ENCODE results near the gene HAGH.
A peak's percentile ranks its signal among the peaks of the same experiment; 100 is the strongest.

Gene HAGH

GRCh38 chr16:1773703-1774447 is 52.8 kb downstream of the HAGH start:
- DNase-seq, result peak in 1 of 3 experiments; percentile 36

DNA sequence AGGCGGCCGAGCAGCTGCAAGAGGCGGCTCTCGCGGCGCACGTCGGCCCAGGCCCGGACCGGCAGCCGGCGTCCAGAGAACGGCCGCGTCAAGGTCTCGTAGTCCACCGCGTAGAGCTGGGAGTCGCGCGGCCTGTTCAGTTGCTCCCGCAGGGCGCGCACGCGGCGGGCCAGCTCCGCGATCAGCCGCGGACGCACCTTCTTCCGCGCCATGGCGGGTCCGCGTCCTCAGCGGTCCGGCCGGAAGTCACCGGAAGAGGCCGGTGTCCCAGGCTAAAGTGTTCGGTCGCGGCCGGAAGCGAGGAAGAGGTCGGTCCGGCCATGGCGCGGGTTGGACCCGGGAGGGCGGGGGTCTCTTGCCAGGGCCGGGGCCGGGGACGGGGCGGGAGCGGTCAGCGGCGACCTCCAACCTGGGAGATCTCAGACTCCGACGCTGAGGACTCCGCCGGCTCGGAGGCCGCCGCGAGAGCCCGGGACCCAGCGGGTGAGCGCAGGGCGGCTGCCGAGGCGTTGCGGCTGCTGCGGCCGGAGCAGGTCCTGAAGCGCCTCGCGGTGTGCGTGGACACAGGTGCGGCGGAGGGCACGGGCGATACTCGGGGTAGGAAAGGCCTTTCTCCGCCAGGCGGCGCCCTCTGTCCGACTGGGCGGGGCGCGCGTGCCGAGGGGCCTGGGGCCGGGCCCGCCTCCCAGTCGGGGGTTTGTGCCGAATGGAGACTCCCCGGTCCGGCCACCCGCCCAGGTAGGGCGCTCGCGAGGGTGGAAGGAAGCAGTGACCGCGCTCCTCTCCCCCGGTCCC is 53.5 kb downstream of the HAGH start, which contains the start of gene MRPS34:
TSS of gene MRPS34 (minus strand) at position 227 of the 795 bp plus-strand sequence. CDS start at position 212, 15 bp downstream.
- DNase-seq, result peak; percentile 90 to 96 (median 92)

DNA sequence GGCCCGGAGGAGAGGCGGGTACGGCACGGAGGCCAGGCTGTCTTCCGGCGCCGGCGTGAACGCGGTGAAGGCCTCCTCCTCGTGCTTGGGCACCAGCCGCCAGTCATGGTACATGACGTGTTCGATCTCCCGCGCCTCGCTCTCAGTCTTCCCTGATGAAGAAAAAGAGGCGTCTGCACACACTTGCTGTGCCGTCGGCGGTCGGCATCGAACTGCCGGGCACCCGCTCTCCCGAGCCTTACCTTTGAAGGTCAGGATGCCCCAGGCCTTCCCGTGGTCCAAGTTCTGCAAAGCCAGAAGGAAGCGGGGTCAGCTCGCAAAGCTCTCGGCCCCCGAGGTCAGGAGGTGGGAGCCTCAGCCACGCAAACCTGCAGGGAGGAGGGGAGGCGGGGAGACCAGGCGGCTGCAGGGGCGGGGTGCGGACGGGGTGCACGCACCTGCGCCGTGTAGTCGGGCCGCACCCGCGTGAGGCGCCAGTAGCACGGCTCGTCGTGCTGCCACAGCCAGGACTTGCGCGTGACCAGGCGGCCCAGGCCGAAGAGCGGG is 54.2 kb downstream of the HAGH start, which contains the start of gene EME2:
TSS of gene EME2 (plus strand) at position 449 of the 546 bp plus-strand sequence. CDS start 418 bp downstream, outside the sequence.
- DNase-seq, result peak in 2 of 3 experiments; percentile 79 to 81

- DNase-seq, result peak in 1 of 3 experiments; percentile 41
Measured at GRCh38 chr16:1771864-1772361, 54.7 kb downstream of the HAGH start.

- peak; percentile 51 to 64 (median 58) for DNase-seq
Measured at GRCh38 chr16:1771188-1771863, 55.3 kb downstream of the HAGH start, which contains the start of gene NME3. TSS of gene NME3 (minus strand) at chr16:1771543. CDS start at chr16:1771534, 9 bp downstream.

DNA sequence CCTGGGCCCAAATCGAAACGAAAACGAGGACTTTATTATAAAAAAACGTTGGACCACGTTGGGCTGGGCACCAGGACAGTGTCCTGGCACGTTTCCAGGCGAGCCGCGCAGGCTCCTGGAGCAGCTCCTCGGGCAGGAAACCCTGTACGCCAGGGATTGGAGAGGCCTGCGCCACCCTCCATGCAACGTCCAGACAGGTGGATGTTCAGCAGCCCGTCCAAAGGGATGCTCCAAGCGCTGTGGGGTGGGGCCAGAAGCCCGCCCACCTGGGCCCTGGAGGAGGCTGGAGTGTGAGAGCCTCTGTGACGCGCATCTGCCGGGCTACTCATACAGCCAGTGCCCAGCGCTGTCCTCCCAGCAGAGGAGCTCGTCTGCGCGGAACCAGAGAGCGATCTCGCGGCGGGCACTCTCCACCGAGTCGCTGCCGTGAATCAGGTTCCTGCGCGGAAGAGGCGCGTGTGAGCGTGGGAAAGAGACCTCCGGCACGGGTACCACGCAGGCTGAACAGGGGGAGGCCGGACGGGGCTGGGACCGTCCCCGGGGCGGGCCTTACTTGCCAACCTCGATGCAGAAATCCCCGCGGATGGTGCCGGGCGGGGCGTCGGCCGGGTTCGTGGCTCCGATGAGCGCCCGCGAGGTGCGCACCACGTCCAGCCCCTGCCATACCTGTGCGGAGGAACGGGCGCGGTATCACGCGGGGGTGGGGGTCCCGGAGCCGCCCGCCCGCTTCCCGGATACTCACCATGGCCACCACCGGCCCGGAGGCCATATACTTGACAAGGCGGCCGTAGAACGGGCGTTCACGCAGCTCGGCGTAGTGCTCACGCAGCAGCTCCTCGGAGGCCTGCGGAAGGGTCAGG is 56.1 kb downstream of the HAGH start:
- peak; percentile 41 to 97 (median 62) for DNase-seq

- no peak for DNase-seq
Measured at GRCh38 chr16:1769402-1770300, 57.0 kb downstream of the HAGH start.

GRCh38 chr16:1768767-1769401 is 57.7 kb downstream of the HAGH start:
- DNase-seq, result no peak

DNA sequence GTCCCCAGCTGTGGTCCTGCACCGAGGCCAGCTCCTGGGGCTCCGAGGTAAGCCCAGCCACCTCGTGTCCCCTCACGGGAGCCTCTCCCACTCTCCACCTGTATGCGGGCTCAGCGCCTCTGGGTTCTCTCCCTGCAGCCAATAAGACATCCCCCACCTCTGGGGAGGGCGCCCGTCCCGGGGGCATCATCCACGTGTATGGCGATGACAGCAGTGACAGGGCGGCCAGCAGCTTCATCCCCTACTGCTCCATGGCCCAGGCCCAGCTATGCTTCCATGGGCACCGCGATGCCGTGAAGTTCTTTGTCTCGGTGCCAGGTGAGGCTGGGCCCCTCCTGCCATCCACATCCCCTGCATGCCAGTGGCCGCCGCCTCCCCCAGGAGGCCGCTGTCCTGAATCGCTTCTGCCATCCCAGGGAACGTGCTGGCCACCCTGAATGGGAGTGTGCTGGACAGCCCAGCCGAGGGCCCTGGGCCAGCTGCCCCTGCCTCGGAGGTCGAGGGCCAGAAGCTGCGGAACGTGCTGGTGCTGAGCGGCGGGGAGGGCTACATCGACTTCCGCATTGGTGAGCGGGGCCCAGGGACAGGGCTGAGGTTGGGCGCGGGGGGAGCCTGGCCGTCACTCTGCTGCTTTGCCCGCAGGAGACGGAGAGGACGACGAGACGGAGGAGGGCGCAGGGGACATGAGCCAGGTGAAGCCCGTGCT is 58.4 kb downstream of the HAGH start:
- DNase-seq, result no peak

- DNase-seq, result no peak
Measured at GRCh38 chr16:1767116-1767994, 59.3 kb downstream of the HAGH start.

- no peak for DNase-seq
Measured at GRCh38 chr16:1766701-1767100, 59.9 kb downstream of the HAGH start.

GRCh38 chr16:1766231-1766630 is 60.4 kb downstream of the HAGH start:
- DNase-seq, result no peak

GRCh38 chr16:1765826-1766225 is 60.8 kb downstream of the HAGH start:
- DNase-seq, result no peak

GRCh38 chr16:1764971-1765370 is 61.7 kb downstream of the HAGH start:
- no peak for DNase-seq

DNA sequence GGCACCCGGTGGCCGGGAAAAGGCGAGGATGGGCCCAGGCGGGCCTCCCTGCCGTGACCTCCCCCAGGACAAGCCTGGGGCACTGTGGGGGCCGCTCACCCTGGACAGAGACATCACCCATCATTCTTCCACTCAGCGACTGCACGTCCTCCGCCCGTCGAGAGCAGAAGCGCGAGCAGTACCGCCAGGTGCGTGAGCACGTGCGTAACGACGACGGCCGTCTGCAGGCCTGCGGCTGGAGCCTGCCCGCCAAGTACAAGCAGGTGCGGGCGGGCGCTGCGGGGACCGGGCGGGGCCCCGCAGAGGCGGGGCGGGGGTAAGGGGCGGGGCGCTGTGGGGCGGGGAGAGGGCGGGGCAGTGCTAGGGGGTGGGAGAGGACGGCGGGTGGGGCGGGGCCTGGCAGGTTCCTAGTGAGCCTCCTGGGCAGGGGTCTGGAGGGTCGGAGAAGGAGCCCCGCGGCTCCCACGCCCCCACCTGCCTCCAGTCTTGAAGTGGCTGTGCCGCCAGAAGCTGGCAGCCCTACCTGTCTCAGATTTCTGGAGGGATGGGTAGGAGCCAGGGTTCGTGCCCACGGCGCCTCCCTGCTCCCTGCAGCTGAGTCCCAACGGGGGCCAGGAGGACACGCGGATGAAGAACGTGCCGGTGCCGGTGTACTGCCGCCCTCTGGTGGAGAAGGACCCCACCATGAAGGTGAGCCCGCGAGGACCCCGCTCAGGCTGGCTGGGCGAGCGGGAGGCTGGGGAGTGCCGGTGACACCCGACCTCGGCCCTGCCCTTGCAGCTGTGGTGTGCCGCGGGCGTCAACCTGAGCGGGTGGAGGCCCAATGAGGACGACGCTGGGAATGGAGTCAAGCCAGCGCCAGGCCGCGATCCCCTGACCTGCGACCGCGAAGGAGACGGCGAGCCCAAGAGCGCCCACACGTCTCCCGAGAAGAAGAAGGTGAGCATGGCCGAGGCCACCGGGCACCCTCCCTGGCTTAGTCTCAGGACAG is 62.8 kb downstream of the HAGH start:
- peak in 1 of 3 experiments; percentile 30 for DNase-seq

- no peak for DNase-seq
Measured at GRCh38 chr16:1762879-1763520, 63.6 kb downstream of the HAGH start.

Measured in NCI-H1417 (cell line).